Liver (tissue), 3 donors: ENCODE results near the gene GPR15LG.

Experiments used
- ATF3 ChIP-seq: IDR thresholded peaks from 2 replicates; pipeline ENCODE4 v1.6.1; 2016; ENCODE audit warnings: antibody characterized with exemption
- CTCF ChIP-seq: fragments of 150-350 bp; IDR thresholded peaks from 2 replicates; pipeline ENCODE4 v1.5.1; 2017; ENCODE audit warnings: improper control_type of control experiment, low read depth, low read length; ENCODE audit not compliant: missing input control
- EGR1 ChIP-seq, 2 donors: IDR thresholded peaks; 2 replicates each; pipeline ENCODE4 v1.6.1; 2016 to 2018; ENCODE audit warnings: antibody characterized with exemption in 2 of 2, low read depth in 2 of 2
- GABPA ChIP-seq, 2 donors: IDR thresholded peaks in 1 of 2; conservative IDR thresholded peaks in 1 of 2; 2 replicates each; pipeline ENCODE4 v1.6.1; 2016; ENCODE audit warnings: antibody characterized with exemption in 2 of 2, mild to moderate bottlenecking in 1 of 2, moderate library complexity in 1 of 2
- JUND ChIP-seq, 2 donors: IDR thresholded peaks; 2 replicates each; pipeline ENCODE4 v1.6.1; 2016; ENCODE audit warnings: antibody characterized with exemption in 2 of 2
- MAX ChIP-seq: IDR thresholded peaks from 2 replicates; pipeline ENCODE4 v1.6.1; 2016; ENCODE audit warnings: antibody characterized with exemption
- NR2F2 ChIP-seq: IDR thresholded peaks from 2 replicates; pipeline ENCODE4 v1.6.1; 2016; ENCODE audit warnings: antibody characterized with exemption
- RAD21 ChIP-seq, 2 donors: IDR thresholded peaks; 2 replicates each; pipeline ENCODE4 v1.6.1; 2016; ENCODE audit warnings: antibody characterized with exemption in 2 of 2, mild to moderate bottlenecking in 2 of 2
- REST ChIP-seq: IDR thresholded peaks from 2 replicates; pipeline ENCODE4 v1.6.1; 2016; ENCODE audit warnings: antibody characterized with exemption, mild to moderate bottlenecking
- RXRA ChIP-seq, 2 donors: IDR thresholded peaks; 2 replicates each; pipeline ENCODE4 v1.6.1; 2017 to 2018; ENCODE audit warnings: antibody characterized with exemption in 2 of 2, mild to moderate bottlenecking in 1 of 2
- SP1 ChIP-seq: IDR thresholded peaks from 2 replicates; pipeline ENCODE4 v1.6.1; 2018; ENCODE audit warnings: antibody characterized with exemption, mild to moderate bottlenecking
- TAF1 ChIP-seq: conservative IDR thresholded peaks from 2 replicates; pipeline ENCODE4 v1.6.1; 2016; ENCODE audit warnings: antibody characterized with exemption, mild to moderate bottlenecking
- YY1 ChIP-seq: IDR thresholded peaks from 2 replicates; pipeline ENCODE4 v1.6.1; 2016; ENCODE audit warnings: antibody characterized with exemption, mild to moderate bottlenecking
- ZBTB33 ChIP-seq: IDR thresholded peaks from 2 replicates; pipeline ENCODE4 v1.6.1; 2016; ENCODE audit warnings: antibody characterized with exemption
- donor health status: healthy.
- donor health status: healthy.

- TF ChIP-seq CTCF (no peak), RAD21 (IDR thresholded peaks at IDR 0.05) (no peak), YY1 (no peak), RXRA (IDR thresholded peaks at IDR 0.05) (peak in 1 of 2 donors; percentile 15), MAX (no peak), SP1 (no peak), EGR1 (IDR thresholded peaks at IDR 0.05; ENCODE audit: low read depth in 2 of 2) (no peak), TAF1 (no peak), ZBTB33 (no peak), JUND (IDR thresholded peaks at IDR 0.05) (no peak), NR2F2 (no peak), REST (no peak), GABPA (IDR thresholded peaks at IDR 0.05 in 1 of 2, conservative IDR thresholded peaks at IDR 0.05 in 1 of 2) (no peak), ATF3 (no peak)
Observed at GRCh38 chr10:84147347-84147746, 26.3 kb upstream of the GPR15LG start.
